ENCODE data around the gene SPIRE1. TPM values are rescaled to one million over a fixed set of nuclear protein-coding genes. Genes with fewer than 3 reads are reported as not detected.

SPIRE1 gene
- total RNA-seq, 4 donors from 2014 or later = 1.9 to 25.3 (median 13.4) TPM

DNA sequence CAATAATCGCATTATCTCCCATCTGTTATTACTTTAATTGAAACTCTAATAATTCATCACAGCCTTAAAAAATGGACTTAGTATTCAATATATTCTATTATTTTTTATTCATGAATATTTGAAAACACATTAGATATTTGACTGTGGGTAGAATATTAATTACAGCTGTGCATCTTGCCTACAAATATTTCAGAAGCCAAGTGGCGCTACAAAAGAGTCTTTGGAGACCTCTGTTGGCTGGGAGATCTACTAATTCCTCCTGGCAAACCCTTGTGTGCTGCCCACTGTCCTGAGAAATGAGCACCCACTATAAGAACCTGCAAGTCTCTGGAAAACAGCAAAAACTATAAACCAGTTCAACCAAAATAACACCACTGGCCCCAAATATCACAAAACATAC is 195.7 kb downstream of the SPIRE1 start:
- TF ChIP-seq POLR2A (IDR thresholded peaks at IDR 0.05) = no peak
- TF ChIP-seq, protein P1, sequence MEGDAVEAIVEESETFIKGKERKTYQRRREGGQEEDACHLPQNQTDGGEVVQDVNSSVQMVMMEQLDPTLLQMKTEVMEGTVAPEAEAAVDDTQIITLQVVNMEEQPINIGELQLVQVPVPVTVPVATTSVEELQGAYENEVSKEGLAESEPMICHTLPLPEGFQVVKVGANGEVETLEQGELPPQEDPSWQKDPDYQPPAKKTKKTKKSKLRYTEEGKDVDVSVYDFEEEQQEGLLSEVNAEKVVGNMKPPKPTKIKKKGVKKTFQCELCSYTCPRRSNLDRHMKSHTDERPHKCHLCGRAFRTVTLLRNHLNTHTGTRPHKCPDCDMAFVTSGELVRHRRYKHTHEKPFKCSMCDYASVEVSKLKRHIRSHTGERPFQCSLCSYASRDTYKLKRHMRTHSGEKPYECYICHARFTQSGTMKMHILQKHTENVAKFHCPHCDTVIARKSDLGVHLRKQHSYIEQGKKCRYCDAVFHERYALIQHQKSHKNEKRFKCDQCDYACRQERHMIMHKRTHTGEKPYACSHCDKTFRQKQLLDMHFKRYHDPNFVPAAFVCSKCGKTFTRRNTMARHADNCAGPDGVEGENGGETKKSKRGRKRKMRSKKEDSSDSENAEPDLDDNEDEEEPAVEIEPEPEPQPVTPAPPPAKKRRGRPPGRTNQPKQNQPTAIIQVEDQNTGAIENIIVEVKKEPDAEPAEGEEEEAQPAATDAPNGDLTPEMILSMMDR (IDR thresholded peaks at IDR 0.05) = no peak
- Histone ChIP-seq H3K9me3 (no peaks in the 10 kb centered on the region), H3K4me3 (no peak overlapping the region), H3K36me3 (peaks cover 0 to 30% (median 0%) of the 10 kb centered on the region in 3 donors), H3K27ac (no peak overlapping the region), H3K4me1 (no peaks in the 10 kb centered on the region), H3K27me3 (no peaks in the 10 kb centered on the region)
- no peak for DNase-seq
- 92 to 96% methylated on average over 2 of the region's 2 CpGs for WGBS, 2 donors
- intact Hi-C loops (cut with DNase I) = no loop called here

DNA sequence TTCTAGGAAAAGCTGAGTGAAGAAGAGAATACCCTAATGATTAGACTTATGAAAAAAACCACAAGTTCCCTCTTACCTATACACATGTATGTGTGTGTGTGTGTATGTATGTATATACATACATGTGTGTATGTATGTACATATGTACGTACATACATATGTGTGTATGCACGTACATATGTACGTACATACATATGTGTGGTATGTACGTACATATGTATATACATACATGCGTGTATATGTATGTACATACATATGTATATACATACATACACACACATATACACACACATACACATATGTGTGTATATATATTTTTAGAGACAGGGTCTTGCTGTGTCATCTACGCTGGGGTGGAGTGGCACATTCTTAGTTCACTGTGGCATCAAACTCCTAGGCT is 196.6 kb downstream of the SPIRE1 start:
- TF ChIP-seq, protein P1 (IDR thresholded peaks at IDR 0.05) = no peak
- TF ChIP-seq POLR2A (IDR thresholded peaks at IDR 0.05) = no peak
- Histone ChIP-seq H3K4me1 (no peaks in the 10 kb centered on the region), H3K36me3 (peaks cover 0 to 30% (median 0%) of the 10 kb centered on the region in 3 donors), H3K9me3 (no peaks in the 10 kb centered on the region), H3K27me3 (no peaks in the 10 kb centered on the region), H3K4me3 (no peak overlapping the region), H3K27ac (no peak overlapping the region)
- no peak for DNase-seq
- intact Hi-C loops (cut with DNase I) = no loop called here
- WGBS, 2 donors = 59 to 85% methylated on average over 6 of the region's 6 CpGs

GRCh38 chr18:12460874-12461273 is 197.0 kb downstream of the SPIRE1 start:
- H3K4me1 ChIP-seq = no peaks in the 10 kb centered on the region
- H3K27me3 ChIP-seq = no peaks in the 10 kb centered on the region
- H3K36me3 ChIP-seq = peaks cover 0 to 30% (median 0%) of the 10 kb centered on the region in 3 donors
- TF ChIP-seq, protein P1 (IDR thresholded peaks at IDR 0.05) = no peak
- no peak for TF ChIP-seq POLR2A (IDR thresholded peaks at IDR 0.05)
- H3K9me3 ChIP-seq = no peaks in the 10 kb centered on the region
- no peak overlapping the region for H3K27ac ChIP-seq
- no peak for DNase-seq
- no peak overlapping the region for H3K4me3 ChIP-seq
- WGBS, 2 donors = 64 to 65% methylated on average over 4 of the region's 5 CpGs
- intact Hi-C loops (cut with DNase I) = no loop called here

GRCh38 chr18:12458771-12459170 is 199.1 kb downstream of the SPIRE1 start:
- no peak for DNase-seq
- Histone ChIP-seq H3K4me3 (no peak overlapping the region), H3K9me3 (no peaks in the 10 kb centered on the region), H3K36me3 (peaks cover 0 to 27% (median 0%) of the 10 kb centered on the region in 3 donors), H3K27ac (no peak overlapping the region), H3K4me1 (no peaks in the 10 kb centered on the region), H3K27me3 (no peaks in the 10 kb centered on the region)
- TF ChIP-seq, protein P1 (IDR thresholded peaks at IDR 0.05) = no peak
- no peak for TF ChIP-seq POLR2A (IDR thresholded peaks at IDR 0.05)
- 65 to 70% methylated on average over 7 of the region's 7 CpGs for WGBS, 2 donors
- intact Hi-C loops (cut with DNase I) = no loop called here

DNA sequence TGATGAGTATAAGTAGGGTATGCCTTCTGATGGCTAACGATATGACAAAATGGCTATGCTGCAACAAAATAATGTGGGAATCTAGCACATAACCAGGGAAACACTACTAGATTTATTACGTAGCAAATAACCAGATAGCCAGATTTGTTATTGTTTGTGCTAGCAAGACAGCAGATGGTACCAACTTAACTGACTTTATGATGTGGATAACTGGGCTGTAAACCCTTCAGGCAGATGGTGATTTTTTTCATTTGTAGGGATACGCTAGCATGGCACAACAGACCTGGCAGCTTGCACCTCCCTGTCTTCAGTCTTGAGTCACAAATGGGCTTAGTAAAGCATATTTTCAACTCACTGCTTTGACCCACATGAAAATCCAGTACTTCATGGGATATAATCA is 201.5 kb downstream of the SPIRE1 start:
- no peak for TF ChIP-seq POLR2A (IDR thresholded peaks at IDR 0.05)
- TF ChIP-seq, protein P1 (IDR thresholded peaks at IDR 0.05) = no peak
- WGBS, 2 donors = 87 to 91% methylated on average over 3 of the region's 3 CpGs
- Histone ChIP-seq H3K4me1 (no peaks in the 10 kb centered on the region), H3K27ac (no peak overlapping the region), H3K9me3 (no peaks in the 10 kb centered on the region), H3K27me3 (no peaks in the 10 kb centered on the region), H3K4me3 (no peak overlapping the region), H3K36me3 (peaks cover 0 to 25% (median 0%) of the 10 kb centered on the region in 3 donors)
- no peak for DNase-seq
- intact Hi-C loops (cut with DNase I) = no loop called here

All from esophagus squamous epithelium (tissue), 5 donors.